Lung (tissue), 12 donors: ENCODE measurements around the gene PTCHD4. TPM values are rescaled to one million over a fixed set of nuclear protein-coding genes. Genes with fewer than 3 reads are reported as not detected.

Experiments
- ATAC-seq: fragments of 200-7000 bp; cut with Tn5 transposase; one replicate; pipeline ENCODE4 v1.9.1; 2020; ENCODE audit warnings: moderate number of reproducible peaks; ENCODE audit not compliant: insufficient read depth, low FRiP score
- DNase-seq, 3 donors: peaks; one replicate each; pipeline ENCODE4 v3.0.0-alpha.2; 2013 to 2017
- H3K27ac ChIP-seq, 2 donors: one replicate each; pipeline ENCODE4 v1.5.1; 2013; ENCODE audit warnings: mild to moderate bottlenecking in 2 of 2, moderate library complexity in 2 of 2, control low read depth in 1 of 2, inconsistent platforms in 1 of 2, low read depth in 1 of 2, low read length in 1 of 2
- H3K27me3 ChIP-seq, 3 donors: one replicate each; pipeline ENCODE4 v1.5.1; 2013; ENCODE audit warnings: low read length in 2 of 3; ENCODE audit not compliant: control insufficient read depth in 3 of 3, insufficient read depth in 3 of 3
- H3K36me3 ChIP-seq, 4 donors: one replicate each; pipeline ENCODE4 v1.5.1; 2013; ENCODE audit warnings: low read length in 4 of 4, mild to moderate bottlenecking in 1 of 4, moderate library complexity in 1 of 4; ENCODE audit not compliant: control insufficient read depth in 4 of 4, insufficient read depth in 4 of 4
- H3K4me1 ChIP-seq, 5 donors: one replicate each; pipeline ENCODE4 v1.5.1; 2013; ENCODE audit warnings: low read length in 5 of 5, mild to moderate bottlenecking in 2 of 5, moderate library complexity in 1 of 5; ENCODE audit not compliant: control insufficient read depth in 5 of 5, insufficient read depth in 5 of 5
- H3K4me3 ChIP-seq: one replicate; pipeline ENCODE4 v1.5.1; 2013; ENCODE audit warnings: mild to moderate bottlenecking, control low read depth, moderate library complexity
- H3K9ac ChIP-seq, 2 donors: one replicate each; pipeline ENCODE4 v1.5.1; 2013; ENCODE audit warnings: low read length in 2 of 2, control low read depth in 1 of 2; ENCODE audit not compliant: insufficient read depth in 1 of 2
- H3K9me3 ChIP-seq, 4 donors: one replicate each; pipeline ENCODE4 v1.5.1; 2013; ENCODE audit warnings: low read length in 3 of 4, mild to moderate bottlenecking in 1 of 4, moderate library complexity in 1 of 4; ENCODE audit not compliant: control insufficient read depth in 4 of 4, insufficient read depth in 3 of 4
- WGBS, 2 donors: extraction: QIAGEN DNeasy Blood & Tissue Kit; methylation state at CpG; one replicate each; pipeline ENCODE4 v1.1.7; 2013; 5-methylcytosine and 5-hydroxymethylcytosine counted together
- polyA plus RNA-seq, 2 donors: library from polyadenylated mRNA; stranded (reverse); fragments of 200-250 nt; gene quantifications; one replicate each; pipeline ENCODE4 v1.2.1, GENCODE V29; 2013
- total RNA-seq, 2 donors: library from RNA; depleted of rRNA in 1 of 2; stranded (reverse); fragments of >200 nt in 1 of 2; gene quantifications; one replicate each; pipeline ENCODE4 v1.2.1, GENCODE V29; 2014 to 2021
- TF ChIP-seq, protein P1 (sequence below): IDR thresholded peaks from 2 replicates; pipeline ENCODE4 v1.5.1; 2012; ENCODE audit warnings: mild to moderate bottlenecking; ENCODE audit errors: control extremely low read depth, extremely low read depth
- donor health status: control.
- donor health status: control.
- donor health status: Bipolar disorder and iron deficiency.
- donor health status: healthy.
- donor health status: DM: yes; HTN: yes; CAD: no.

The PTCHD4 gene
- total and polyA plus RNA-seq, 4 donors = 0.03 to 0.52 (median 0.22) TPM

DNA sequence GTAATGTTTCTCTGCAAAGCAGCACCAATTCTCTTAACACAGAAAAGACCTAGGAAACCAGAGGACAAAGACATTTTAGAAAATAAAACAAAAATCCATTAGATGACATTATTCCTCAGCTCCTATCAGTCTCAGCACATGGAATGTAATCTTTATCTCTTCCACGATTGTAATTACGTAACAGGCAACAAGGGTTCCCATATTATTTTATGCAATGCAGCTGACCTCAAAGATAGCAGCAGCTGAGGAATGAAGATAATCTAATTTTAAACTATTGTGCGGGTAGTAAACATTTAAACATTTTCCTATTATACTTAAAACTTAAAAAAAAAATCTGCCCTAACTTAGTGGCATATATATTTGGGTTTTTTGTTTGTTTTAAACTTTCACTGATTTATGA, 33.0 kb upstream of the PTCHD4 start:
- H3K36me3 ChIP-seq = no peaks in the 10 kb centered on the region
- no peak for ATAC-seq
- 32 to 40% methylated on average over 3 of the region's 3 CpGs for WGBS, 2 donors
- no peak overlapping the region for H3K27ac ChIP-seq
- no peak overlapping the region for H3K4me3 ChIP-seq
- no peaks in the 10 kb centered on the region for H3K9me3 ChIP-seq
- peak in 2 of 3 donors; percentile 21 for DNase-seq
- H3K27me3 ChIP-seq = no peaks in the 10 kb centered on the region
- peaks cover 0 to 8% (median 0%) of the 10 kb centered on the region in 5 donors for H3K4me1 ChIP-seq
- H3K9ac ChIP-seq = no peak overlapping the region
- TF ChIP-seq, protein P1, sequence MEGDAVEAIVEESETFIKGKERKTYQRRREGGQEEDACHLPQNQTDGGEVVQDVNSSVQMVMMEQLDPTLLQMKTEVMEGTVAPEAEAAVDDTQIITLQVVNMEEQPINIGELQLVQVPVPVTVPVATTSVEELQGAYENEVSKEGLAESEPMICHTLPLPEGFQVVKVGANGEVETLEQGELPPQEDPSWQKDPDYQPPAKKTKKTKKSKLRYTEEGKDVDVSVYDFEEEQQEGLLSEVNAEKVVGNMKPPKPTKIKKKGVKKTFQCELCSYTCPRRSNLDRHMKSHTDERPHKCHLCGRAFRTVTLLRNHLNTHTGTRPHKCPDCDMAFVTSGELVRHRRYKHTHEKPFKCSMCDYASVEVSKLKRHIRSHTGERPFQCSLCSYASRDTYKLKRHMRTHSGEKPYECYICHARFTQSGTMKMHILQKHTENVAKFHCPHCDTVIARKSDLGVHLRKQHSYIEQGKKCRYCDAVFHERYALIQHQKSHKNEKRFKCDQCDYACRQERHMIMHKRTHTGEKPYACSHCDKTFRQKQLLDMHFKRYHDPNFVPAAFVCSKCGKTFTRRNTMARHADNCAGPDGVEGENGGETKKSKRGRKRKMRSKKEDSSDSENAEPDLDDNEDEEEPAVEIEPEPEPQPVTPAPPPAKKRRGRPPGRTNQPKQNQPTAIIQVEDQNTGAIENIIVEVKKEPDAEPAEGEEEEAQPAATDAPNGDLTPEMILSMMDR = no peak

DNA sequence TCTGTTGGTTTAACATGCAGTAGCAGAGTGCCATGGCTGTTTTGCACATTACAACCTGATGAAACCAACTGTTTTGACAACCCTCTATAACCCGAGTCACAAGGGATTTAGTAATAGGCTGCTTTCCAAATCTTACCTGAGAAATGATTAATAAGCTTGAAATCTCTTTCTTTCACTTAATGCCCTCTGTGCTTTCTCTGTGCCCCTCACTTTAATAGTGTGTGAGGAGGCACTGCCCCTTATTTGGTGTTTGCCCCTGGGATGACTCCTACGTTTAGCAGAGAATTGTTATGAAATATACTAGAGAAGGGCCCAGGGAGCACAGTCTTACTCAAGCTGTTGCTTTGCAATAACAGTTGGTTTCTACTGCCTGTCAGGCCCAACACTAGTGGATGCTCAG, 31.0 kb upstream of the PTCHD4 start:
- H3K36me3 ChIP-seq = no peaks in the 10 kb centered on the region
- TF ChIP-seq, protein P1 = no peak
- no peak overlapping the region for H3K9ac ChIP-seq
- no peaks in the 10 kb centered on the region for H3K9me3 ChIP-seq
- H3K4me1 ChIP-seq = peaks cover 0 to 8% (median 0%) of the 10 kb centered on the region in 5 donors
- 61 to 65% methylated on average over 2 of the region's 2 CpGs for WGBS, 2 donors
- no peak for DNase-seq
- H3K27ac ChIP-seq = no peak overlapping the region
- no peak overlapping the region for H3K4me3 ChIP-seq
- no peaks in the 10 kb centered on the region for H3K27me3 ChIP-seq
- no peak for ATAC-seq

DNA sequence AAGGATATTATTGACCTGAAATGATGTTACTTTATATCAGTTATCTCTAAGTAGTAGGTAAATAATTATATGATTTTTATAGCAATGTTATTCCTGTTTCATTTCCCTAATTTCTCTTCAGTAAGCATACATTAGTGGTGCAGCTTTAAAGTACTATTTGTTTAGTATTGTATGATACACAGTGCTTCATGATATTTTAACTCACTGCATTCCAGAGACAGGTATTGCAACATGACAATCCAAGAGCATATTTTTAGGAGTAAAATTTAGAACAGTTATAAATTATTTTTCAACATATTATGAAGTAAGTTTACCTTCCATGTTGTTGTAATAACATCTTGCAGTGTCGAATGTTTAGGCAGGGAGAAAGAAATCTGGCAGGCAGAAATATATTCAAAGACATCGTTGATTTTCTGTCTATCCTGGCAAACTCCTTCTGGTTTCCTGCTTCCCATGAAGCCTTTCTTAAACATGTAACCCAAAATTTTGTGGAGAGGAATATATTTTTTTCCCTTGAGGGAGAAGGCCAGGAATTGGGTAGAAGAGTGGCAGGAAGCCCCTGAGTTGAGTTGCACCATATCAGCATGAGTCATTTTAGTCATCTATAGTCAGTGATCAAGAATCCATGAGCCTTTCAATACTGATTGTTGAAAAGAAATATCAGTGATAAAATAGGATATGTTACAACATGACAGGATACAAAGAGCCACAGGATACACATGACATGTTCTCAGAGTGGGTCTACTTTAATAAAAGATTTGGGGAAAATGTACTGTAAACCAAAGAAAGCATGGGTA, 29.0 kb upstream of the PTCHD4 start:
- no peaks in the 10 kb centered on the region for H3K36me3 ChIP-seq
- ATAC-seq (no peak), DNase-seq (no peak)
- H3K9me3 ChIP-seq = no peaks in the 10 kb centered on the region
- H3K27ac ChIP-seq = no peak overlapping the region
- 64 to 71% methylated on average over 2 of the region's 2 CpGs for WGBS, 2 donors
- TF ChIP-seq, protein P1 = no peak
- H3K4me1 ChIP-seq = peaks cover 0 to 8% (median 0%) of the 10 kb centered on the region in 5 donors
- no peak overlapping the region for H3K9ac ChIP-seq
- no peak overlapping the region for H3K4me3 ChIP-seq
- no peaks in the 10 kb centered on the region for H3K27me3 ChIP-seq
